Activated T-cell treated with anti-CD3 and anti-CD28 coated beads for 24 hours (primary cell): Measurements from ENCODE around the gene FXYD6.
"Not testable (repeated sequence)": the region's sequence is repeated elsewhere in the genome, so short reads cannot be mapped to it uniquely, and the experiment has no call there.

Experiments used
- DNase-seq: peaks from one replicate; pipeline ENCODE4 v3.0.0-alpha.2; 2020; ENCODE audit warnings: low read depth

The FXYD6 gene

DNA sequence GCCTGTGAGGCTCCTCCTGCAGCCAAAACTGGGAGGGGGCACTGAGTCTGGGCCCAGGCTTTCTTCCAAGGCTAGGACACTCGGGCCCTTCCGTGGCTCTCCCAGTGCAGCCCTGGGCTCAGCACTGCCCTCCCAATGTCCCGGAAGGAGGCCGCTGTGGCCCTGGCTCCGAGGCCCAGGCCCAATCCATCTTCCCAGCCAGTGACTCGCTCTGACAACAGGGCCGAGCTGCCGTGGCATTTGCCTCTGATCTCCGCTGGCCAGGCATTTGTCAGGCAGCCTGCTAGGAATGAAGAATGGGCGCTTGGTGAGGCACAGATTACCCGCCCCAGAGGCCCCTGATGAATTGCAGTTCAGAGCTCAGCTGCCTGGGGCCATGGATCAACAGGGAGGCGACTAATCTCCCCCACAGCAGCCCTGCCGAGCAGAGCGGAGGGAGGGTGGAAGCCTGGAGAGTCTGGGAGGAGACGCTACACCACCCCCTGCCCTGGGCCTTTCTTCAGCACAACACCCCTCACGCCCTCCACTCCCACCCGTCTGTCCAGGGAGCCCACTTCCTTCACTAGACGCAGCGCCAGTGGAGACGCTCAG, 60.2 kb downstream of the FXYD6 start:
- no peak for DNase-seq

DNA sequence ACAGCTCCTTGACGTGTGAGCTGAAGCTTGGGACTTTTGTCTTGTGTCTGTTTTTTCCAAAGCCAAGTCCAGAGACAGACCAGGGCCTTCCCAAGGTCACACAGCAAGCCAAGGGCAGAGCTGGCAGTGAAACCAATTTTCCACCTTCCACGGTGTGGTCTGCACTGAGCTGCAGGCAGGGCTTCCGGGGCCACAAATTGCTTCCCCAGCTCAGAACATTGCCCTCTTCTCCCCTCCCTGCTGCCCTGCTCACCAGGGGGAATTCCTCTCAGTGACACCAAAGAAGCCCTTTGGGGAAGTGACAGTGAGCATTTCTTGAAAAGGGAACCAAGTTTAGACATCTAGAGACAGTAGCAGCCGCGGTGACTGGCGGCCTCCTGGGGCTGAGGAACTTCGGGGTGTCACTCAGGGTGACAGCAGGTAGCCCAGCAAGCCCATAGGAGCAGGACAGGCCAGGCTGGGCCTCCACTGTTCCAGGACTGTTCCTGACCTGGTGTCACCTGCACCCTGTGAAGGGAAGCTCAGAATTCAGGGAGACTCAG, 61.1 kb downstream of the FXYD6 start:
- peak; percentile 63 for DNase-seq

DNA sequence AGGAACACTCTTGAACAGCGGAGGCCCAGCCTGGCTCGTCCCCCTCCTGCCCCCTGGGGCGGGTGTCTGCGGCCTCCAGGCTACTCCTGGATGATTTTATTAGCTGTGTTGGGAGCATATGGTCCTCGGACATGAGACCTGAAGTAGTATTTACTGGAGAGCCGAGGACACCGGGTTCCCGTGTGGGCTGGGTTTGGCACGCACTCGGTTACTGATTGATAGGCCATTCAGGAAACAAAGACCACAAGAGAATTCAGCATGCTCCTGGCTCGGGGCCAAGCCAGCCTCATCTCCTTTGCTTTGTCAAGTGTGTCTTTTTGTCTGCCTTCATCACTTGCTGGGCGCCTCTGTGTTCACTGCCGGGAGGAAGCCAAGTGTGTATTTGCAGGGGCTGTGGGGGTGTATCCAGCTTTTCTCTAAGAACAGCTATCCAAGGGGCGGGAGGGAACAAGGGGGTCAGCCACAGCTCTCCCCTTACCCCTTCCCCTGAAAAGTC, 61.6 kb downstream of the FXYD6 start:
- peak; percentile 55 for DNase-seq

DNA sequence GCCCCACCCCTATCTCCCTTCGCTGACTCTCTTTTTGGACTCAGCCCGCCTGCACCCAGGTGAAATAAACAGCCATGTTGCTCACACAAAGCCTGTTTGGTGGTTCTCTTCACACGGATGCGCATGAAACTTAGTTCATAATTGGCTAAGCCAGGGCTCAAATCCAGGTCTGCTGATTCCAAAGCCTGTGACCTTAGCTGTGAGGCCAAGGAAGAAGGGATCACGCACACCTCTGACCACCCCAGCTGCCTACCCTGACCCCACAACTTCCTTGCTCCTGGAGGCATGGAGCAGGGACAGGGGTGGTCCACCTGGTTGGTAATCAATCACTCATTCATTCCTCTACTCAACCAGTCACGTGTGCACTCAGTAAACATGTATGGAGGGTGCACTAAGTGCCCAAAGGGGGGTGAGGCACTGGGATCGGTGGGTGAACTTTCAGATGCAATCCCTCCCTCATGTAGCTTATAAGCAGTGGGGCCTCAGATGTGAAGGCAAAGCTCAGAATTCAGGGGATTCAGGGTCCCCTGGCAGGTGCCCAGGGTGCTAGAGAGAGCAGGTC, 62.2 kb downstream of the FXYD6 start:
- no peak for DNase-seq

DNA sequence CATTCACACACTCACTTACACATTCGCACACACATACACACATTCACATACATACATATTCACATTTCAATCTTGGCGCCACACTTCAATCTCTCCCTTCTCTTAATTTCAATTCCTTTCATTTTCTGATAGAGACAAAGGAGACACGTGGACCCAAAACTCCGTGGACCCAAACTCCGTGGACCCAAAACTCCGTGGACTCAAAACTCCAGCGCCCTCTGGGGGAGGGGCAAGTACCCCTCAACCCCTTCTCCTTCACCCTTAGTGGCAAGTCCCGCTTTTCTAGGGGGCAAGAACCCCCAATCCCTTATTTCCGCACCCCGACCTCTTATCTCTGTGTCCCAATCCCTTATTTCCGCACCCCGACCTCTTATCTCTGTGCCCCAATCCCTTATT, 66.4 kb downstream of the FXYD6 start:
- DNase-seq, result not testable (repeated sequence)

DNA sequence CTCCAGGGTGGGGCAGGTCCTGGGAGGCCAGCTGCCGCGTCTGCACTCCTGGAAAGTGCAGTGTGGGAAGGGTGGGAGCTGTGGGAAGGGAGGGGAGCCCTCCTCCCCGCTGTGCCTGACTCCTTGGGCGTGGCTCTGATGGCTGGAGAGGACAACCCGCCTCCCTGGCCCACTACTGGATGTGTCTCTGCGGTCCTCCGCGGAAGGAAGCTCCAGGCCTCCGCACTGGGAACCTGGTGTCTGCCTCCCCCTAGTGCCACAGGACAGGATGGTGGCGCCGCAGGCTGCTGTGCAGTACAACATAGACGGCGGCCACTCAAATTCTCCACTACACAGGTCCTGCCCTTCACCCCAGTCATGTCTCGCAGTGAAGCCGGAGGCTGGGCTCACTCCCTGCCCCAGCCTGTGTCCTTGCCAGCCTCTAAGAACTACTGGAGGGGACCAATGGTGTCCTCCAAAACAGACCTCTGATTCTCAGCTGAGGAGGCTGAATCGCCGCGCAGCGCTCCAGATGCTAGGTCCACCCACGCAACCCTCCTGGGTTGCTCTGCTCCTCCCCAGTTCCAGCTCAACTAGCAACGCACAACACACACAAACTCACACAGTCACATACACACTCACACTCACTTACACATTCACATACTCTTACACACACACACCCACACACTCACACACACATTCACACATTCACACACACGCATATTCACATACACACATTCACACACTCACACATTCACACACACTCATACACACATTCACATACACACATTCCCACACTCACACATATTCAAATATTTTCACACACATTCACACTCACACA, 67.0 kb downstream of the FXYD6 start:
- no peak for DNase-seq

DNA sequence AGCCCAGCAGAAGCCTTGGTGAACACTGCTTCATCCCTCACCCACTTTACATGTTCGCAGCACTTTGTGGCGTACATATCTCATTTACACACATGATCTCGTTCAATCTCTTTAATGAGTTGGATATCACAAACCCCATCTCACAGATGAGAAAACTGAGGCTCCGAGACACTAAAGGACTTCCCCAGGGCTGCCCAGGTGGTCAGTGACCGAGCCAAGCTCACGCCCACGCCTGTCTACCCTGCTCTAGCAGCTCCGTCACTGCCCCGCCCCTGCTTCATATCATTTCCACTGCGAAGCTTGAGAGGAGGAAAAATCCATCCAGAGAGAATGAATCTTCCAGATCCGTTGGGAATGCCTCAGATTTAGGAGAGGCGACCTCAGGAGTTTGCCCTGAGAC, 67.7 kb downstream of the FXYD6 start:
- no peak for DNase-seq

DNA sequence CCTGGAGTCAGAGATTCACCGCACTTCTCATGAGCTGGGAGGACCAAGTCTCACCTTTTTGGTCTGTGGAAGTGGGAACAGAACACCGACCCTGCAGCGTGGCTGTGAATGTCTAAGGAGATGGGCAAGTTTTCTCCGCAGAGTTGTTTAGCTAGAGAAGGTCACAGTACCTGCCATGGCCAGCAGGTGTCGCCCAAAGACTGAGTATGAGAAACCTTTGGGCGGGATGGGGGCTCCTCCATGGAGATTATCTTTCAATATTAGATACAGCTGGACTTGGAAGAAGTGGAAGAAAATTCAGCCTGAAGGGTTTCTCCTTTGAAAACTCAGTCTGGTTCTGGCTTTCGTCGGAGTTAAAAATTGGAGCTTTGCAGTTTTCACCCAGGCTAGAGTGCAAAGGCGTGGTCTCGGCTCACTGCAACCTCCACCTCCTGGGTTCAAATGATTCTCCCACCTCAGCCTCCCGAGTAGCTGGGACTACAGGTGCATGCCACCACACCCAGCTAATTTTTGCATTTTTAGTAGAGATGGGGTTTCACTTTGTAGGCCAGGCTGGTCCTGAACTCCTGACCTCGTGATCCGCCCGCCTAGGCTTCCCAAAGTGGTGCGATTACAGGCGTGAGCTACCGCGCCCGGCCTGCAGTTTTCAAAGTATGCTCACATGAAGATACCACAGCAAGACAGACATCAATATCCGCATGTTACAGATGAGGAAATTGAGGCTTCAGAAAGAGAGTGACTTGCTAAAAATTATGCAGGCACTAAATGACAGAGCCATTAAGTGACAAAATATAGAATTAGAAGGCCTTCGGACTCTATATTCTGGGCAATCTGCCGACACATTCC, 68.8 kb downstream of the FXYD6 start:
- DNase-seq, result peak; percentile 68

DNA sequence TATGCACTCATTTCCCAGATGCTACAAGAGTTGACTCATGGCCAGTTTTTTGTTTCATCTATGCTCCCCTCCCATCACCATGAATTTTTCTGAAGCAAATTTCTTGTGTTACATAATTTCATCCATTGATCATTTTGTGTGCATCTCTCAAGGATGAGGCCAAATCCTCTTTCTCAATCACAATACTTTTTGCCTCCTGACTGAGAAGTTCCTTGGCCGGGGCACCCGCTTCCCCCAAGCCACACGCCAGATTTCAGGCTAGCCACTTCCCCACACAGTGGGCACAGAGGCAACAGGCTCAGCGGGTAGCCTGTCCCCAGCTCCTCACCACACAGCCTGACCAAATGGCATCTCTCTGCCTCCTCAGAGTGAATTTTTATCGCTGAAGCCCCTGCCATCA, 69.6 kb downstream of the FXYD6 start:
- DNase-seq, result no peak

DNA sequence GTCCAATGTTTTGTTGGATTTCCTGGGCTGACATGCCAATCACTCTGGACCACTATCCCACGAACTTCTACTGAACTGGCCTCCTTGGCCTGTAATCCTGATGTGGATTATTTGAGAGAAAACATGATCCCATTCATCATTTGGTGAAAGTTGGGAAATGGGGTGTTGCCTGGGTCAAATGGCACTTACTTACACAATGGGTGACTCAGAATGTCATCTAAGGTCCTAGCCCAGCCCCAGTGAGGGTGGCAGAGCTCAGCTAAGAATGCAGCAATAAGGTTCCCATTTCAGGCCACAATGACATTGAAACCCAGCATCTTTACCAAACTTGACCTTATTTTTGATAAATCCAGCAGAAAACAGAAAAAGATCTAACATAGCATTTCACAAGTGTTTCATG, 71.4 kb downstream of the FXYD6 start:
- no peak for DNase-seq

DNA sequence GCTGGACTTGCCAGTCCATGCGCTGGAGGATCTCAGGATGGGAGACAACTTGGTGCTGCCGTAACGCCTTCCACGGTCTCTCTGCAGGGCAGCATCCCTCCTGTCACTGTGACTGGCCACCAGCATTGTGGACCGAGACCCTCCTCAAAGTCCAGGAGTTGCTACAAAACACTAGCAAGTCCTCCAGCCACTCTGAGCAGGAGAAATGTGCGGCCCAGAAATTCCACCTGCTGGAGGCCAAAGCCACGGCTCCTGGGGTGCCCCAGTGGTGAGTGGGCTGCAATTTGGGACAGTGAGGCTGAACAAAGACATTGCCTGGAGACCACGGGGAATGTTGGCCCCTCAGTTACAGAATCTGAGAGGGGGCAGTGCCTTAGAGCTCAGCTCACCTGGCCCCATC, 72.6 kb downstream of the FXYD6 start:
- no peak for DNase-seq

DNA sequence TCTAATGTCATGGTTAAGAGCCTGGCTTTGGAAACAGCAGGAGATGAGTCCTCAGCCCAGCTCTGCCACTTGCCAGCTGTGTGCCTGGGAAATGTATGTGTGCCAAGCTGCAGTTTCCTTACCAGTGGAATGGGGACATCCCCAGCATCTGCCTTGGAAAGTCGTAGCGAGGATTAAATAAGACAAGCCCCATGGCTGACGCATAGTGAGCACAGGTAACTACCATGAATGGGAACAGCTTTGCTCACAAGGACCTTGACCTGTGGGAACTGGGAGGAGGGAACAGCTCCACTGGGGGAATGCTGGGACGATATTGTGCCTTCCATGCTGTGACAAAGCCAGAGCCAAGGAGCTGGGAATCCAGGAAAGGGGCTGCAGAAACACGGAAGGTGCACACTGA, 76.8 kb downstream of the FXYD6 start:
- DNase-seq, result no peak

DNA sequence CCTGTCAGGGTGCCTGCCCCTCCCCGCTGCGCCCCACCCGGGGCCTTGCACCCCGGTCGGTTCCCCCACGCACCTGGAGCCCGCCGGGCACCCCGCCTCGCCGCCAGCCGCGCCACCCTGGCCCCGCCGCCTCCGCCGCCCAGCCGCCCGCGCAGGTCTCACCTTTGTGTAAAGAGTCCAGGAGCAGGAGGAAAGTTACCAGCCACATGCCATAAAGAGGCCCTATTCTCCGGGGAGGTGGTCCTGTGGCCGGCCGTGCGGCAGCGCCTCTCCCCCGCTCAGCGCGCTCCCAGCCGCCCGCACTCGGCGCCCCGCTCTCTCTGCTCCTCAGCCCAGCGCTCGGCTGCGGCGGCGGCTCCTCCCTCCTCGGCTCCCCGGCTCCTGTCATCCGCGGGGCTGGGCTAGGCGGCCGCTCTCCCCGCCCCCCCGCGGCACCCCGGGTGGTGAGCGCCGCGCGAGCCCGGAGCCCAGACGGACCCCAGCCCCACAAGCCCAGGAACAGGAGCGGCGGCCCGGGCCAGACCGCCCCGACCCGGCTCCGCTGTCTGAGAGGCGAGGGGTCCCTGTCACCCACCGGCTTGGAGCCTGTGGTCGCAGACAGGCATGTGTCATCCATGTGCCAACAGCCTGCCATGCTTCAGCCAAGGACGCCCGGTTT, 79.5 kb downstream of the FXYD6 start, which contains the start of gene DSCAML1:
DSCAML1 (minus strand) TSS at position 345 of the 658 bp plus-strand sequence; CDS start at position 208, 137 bp downstream.
- DNase-seq, result peak; percentile 23

DNA sequence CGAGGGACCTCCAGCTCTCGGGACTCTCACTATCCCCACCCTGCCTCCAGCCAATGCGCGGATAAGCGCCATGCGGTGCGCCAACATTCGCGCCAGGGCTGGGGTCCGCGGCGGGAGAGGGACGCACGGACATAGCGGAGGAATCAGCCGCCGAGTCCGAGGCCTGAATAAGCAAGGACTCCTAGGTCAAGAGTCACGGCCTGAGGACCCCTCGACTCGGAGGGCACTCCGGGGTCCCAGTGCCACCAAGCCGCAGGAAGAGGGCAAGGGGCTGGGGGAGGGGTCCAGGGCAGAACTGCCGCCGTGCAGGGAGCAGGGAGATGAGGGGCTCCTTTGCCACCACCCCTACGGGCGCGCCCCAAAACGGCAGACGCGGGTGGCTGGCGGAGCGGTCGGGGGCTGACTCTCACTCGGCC, 80.0 kb downstream of the FXYD6 start:
- DNase-seq, result no peak

DNA sequence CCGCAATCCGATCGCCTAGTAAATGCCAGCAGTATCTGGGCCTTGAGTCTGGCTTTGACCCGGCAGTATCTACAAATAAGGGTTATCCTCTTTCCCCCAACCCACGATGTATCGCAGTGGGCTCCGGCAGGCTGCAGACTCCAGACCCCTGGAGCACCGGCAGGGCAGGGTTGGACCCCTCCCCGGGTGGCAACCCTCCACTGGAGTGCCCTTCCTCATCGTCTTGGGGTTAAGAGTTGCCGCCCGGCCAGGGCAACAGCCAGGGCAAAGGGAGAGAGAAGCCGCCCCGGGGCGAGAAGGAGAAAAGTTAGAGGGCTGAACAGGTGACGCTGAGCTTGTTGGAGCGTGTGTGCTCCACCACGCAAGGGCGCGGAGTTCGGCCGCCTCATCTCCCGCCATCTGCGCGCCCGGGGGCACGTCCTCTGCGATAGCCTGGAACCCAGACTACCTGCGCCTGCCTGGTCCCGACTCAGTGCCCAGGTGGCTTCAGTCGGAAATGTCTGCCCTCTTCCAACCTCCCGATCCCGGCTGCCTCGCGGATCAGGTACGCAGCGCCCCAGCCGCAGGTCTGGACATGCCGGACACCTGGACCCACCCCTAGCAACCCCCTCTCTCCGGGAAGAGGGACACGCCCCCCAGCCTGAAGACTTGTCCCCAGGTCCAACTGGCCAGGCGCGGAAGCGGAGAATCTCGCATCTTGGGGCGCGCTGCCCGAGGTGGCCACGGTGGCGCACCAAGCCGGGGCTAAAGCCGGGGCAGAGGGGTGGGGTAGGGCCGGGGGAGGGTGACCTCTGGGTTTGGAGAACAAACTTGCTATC, 80.6 kb downstream of the FXYD6 start:
- DNase-seq, result no peak

DNA sequence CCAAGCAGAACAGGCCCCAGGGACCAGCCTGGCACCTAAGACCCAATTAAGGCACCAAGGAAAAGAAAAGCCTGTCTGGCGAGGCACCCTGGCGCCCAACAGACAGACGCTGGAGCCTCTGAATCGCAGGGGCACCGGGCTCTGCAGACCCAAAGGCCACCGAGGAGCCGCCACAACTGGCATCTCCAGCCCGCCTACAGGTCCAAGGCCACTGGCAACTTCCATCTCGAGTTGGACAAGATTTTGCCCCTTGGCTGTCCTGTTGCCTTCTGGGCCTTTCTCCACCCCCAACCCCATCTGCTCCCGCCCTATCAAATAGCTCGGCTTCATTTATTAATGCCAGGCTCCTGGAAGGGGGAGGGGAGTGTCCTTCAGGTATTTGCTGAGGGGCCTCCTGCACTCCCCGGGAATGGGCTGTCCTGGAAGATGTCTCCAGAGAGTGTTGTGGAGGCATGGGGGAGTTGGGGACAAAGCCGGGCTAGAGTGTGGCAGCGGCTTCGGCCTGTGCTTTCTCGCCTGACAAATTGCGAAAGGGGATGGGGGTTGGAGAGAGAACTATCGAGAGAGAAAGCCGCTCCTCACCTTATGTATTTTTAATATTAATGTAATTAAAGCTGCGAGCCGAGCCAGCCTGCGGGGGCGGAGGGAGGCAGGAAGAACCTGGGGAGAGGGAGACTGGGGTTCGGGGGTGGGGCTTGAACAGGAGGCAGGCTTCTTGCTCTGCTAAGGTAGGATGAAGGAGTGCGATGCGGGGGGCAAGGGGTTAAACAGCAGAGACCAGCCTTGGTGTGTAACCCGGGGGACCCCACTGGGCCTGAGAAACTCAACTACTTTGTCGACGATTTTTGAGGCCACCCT, 81.5 kb downstream of the FXYD6 start:
- DNase-seq, result no peak

DNA sequence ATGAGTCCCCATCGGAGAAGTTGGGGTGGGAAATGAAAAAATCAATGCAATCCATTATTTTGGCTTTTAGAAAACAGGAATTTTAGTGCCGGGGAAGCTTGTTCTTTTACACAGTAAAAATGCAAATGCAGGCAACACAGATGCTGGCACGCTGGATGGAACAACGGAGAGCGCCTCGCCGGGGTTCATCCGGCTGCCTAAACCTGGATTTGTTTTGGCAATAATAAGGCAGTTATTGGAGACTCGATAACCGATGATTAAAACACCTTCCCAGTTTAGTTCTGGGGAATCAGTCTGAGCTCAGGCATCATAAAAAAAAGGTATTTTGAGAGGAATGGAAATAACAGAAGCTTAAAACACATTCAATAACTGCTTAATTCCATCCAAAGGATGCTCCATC, 82.3 kb downstream of the FXYD6 start:
- no peak for DNase-seq

DNA sequence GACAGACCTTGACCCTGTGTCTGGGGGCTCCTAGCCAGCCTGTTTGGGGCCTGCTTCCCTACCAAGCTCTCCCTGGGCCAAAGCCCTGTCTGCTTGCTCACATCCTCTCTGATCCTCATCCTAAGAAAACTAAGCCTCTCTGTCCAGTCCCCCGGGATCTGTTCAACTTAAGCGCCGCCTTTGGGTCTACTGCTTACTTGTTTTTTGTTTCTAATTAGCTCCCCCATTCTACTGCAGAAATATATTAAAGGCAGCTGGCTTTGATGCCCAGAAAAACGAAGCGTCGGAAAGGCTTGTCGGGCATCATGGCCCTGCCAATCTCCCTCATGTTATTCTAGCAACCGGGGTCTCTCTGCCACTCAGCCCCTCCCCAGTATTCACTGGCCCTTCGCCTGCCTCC, 82.9 kb downstream of the FXYD6 start:
- DNase-seq, result no peak

DNA sequence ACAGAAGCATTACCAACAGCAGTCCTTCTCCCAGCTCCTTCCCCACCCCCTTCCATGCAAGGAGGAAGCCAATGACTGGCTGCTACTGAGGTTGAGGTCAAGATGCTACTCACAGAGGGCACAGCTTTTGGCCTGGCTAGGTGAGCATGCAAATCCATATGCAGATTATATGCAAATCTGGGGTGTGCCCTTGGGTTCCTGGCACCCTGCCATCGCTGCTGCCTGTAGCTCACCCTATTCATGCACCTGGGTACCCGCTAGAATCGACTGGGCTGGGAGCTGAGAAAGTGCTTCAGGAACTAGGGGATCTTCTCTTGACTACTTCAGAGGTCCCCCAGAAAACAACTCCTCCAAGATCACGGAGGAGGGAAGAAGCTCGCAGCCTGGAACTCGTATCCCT, 83.5 kb downstream of the FXYD6 start:
- no peak for DNase-seq

DNA sequence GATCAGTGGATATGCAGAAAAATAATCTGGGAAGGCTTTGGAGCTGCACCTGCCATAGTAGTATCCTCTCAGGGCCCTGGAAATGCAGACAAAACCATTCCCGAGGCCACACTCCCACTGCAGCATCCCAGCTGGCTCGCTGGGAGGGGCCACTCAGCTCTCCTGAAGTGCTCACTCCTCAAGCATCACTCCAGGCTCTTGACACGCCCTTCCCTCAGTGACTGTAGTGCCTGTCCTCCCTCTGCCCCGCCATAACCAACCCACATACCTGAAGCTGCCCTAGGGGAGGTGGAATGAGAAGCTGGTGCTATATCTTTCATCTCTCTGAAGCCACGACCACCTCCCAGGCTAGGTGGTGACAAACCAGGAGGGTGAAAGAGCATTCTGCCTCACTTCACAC, 84.2 kb downstream of the FXYD6 start:
- no peak for DNase-seq
